22Rv1 (cell line): ENCODE data around the gene ZNF792.
A peak's percentile ranks its signal among the peaks of the same experiment; 100 is the strongest.
"Not testable (repeated sequence)": the region's sequence is repeated elsewhere in the genome, so short reads cannot be mapped to it uniquely, and the experiment has no call there.

Experiments
- H3K27ac ChIP-seq: fragments of 450-650 bp; 2 replicates; pipeline ENCODE4 v1.5.1; 2017
- ZFX ChIP-seq: fragments of 450-650 bp; IDR thresholded peaks from 2 replicates; pipeline ENCODE4 v1.6.1; 2017; ENCODE audit warnings: antibody characterized with exemption, borderline replicate concordance
- TF ChIP-seq, protein P1 (sequence below): fragments of 450-650 bp; IDR thresholded peaks from 2 replicates; pipeline ENCODE4 v1.5.1; 2017; ENCODE audit warnings: mild to moderate bottlenecking

ZNF792 gene

GRCh38 chr19:34994643-34995541, 30.9 kb upstream of the ZNF792 start:
- TF ChIP-seq ZFX, result no peak
- TF ChIP-seq, protein P1, sequence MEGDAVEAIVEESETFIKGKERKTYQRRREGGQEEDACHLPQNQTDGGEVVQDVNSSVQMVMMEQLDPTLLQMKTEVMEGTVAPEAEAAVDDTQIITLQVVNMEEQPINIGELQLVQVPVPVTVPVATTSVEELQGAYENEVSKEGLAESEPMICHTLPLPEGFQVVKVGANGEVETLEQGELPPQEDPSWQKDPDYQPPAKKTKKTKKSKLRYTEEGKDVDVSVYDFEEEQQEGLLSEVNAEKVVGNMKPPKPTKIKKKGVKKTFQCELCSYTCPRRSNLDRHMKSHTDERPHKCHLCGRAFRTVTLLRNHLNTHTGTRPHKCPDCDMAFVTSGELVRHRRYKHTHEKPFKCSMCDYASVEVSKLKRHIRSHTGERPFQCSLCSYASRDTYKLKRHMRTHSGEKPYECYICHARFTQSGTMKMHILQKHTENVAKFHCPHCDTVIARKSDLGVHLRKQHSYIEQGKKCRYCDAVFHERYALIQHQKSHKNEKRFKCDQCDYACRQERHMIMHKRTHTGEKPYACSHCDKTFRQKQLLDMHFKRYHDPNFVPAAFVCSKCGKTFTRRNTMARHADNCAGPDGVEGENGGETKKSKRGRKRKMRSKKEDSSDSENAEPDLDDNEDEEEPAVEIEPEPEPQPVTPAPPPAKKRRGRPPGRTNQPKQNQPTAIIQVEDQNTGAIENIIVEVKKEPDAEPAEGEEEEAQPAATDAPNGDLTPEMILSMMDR, result no peak
- H3K27ac ChIP-seq, result peak overlapping the region; percentile 29

- TF ChIP-seq ZFX, result no peak
- TF ChIP-seq, protein P1, result no peak
- peak overlapping the region; percentile 29; the same call in 1 of the 2 replicates for H3K27ac ChIP-seq
Measured at GRCh38 chr19:34994286-34994642, 30.2 kb upstream of the ZNF792 start.

GRCh38 chr19:34992582-34992981, 28.6 kb upstream of the ZNF792 start:
- not testable (repeated sequence) for H3K27ac ChIP-seq

GRCh38 chr19:34991542-34992333, 27.7 kb upstream of the ZNF792 start:
- TF ChIP-seq ZFX, result no peak
- TF ChIP-seq, protein P1, result no peak
- H3K27ac ChIP-seq, result no peak overlapping the region

DNA sequence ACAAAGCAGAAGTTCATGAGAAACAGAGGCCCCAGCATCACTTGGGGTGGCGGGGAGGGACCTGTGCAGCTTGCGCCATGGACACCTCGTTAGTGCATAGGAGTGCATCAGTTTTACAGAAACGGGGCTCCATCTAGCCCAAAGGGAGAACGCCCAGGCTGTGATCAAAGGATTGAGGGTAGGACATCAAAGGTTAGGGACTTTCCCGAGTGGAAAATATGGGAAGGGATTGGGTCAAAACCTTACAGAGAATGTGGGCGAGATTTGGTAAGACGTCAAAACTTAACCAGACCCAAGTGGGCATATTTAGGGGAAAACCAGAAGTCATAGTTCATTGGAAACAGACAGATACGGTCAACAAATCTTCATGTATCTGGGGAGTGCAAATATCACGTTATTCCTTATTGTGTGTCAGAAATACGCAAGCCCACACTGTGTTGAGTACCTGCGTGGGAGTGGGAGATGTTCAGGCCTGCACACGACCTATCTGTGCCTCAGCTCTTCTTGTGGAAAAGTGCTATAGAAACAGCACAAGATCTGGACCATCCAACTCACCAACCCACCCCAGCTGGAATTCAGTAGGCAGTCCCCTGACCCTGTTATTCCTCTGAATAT, 26.7 kb upstream of the ZNF792 start:
- TF ChIP-seq, protein P1, result no peak
- no peak for TF ChIP-seq ZFX

GRCh38 chr19:34989298-34989697, 25.3 kb upstream of the ZNF792 start:
- no peak overlapping the region for H3K27ac ChIP-seq
- TF ChIP-seq, protein P1, result no peak
- no peak for TF ChIP-seq ZFX

More for the DNA sequence above, 26.7 kb upstream of the ZNF792 start:
- H3K27ac ChIP-seq, result no peak overlapping the region

GRCh38 chr19:34988119-34988518, 24.1 kb upstream of the ZNF792 start:
- TF ChIP-seq ZFX, result no peak
- TF ChIP-seq, protein P1, result no peak
- no peak overlapping the region for H3K27ac ChIP-seq
